ENCODE data around the gene PLEKHG4.

Gene PLEKHG4

GRCh38 chr16:67329901-67330300 is 50.6 kb downstream of the PLEKHG4 start:
- Histone ChIP-seq H3K4me2 (no peak overlapping the region), H3K9ac (no peak overlapping the region), H3K4me3 (IDR thresholded peaks at IDR 0.05; ENCODE audit: insufficient read depth, low read depth, low read length) (no peak overlapping the region), H2AFZ (ENCODE audit: low read depth) (no peak overlapping the region), H3K27ac (no peak overlapping the region), H3K4me1 (ENCODE audit: low read depth, poor library complexity, severe bottlenecking) (no peaks in the 10 kb centered on the region), H4K20me1 (ENCODE audit: insufficient read depth) (no peaks in the 10 kb centered on the region), H3K36me3 (ENCODE audit: insufficient read depth) (no peaks in the 10 kb centered on the region), H3K27me3 (ENCODE audit: insufficient read depth, low read depth) (no peaks in the 10 kb centered on the region), H3K79me2 (ENCODE audit: insufficient read depth, low read depth) (no peaks in the 10 kb centered on the region)
- TF ChIP-seq CTCF (conservative IDR thresholded peaks at IDR 0.05; ENCODE audit: low read depth, low read length), result no peak

- Histone ChIP-seq H3K27ac (no peak overlapping the region), H3K27me3 (ENCODE audit: insufficient read depth, low read depth) (no peaks in the 10 kb centered on the region), H3K79me2 (ENCODE audit: insufficient read depth, low read depth) (no peaks in the 10 kb centered on the region), H3K36me3 (ENCODE audit: insufficient read depth) (no peaks in the 10 kb centered on the region), H3K4me1 (ENCODE audit: low read depth, poor library complexity, severe bottlenecking) (no peaks in the 10 kb centered on the region), H3K9ac (no peak overlapping the region), H3K4me3 (IDR thresholded peaks at IDR 0.05; ENCODE audit: insufficient read depth, low read depth, low read length) (no peak overlapping the region), H3K4me2 (no peak overlapping the region), H4K20me1 (ENCODE audit: insufficient read depth) (no peaks in the 10 kb centered on the region), H2AFZ (ENCODE audit: low read depth) (no peak overlapping the region)
- no peak for TF ChIP-seq CTCF (conservative IDR thresholded peaks at IDR 0.05; ENCODE audit: low read depth, low read length)
These were observed 54.0 kb downstream of the PLEKHG4 start for GRCh38 chr16:67333315-67333714.

GRCh38 chr16:67336116-67336515 is 56.8 kb downstream of the PLEKHG4 start:
- H3K4me2 ChIP-seq, result no peak overlapping the region
- no peak for TF ChIP-seq CTCF (conservative IDR thresholded peaks at IDR 0.05; ENCODE audit: low read depth, low read length)
- no peaks in the 10 kb centered on the region for H3K79me2 ChIP-seq (ENCODE audit: insufficient read depth, low read depth)
- H4K20me1 ChIP-seq (ENCODE audit: insufficient read depth), result no peaks in the 10 kb centered on the region
- H3K9ac ChIP-seq, result no peak overlapping the region
- H3K4me1 ChIP-seq (ENCODE audit: low read depth, poor library complexity, severe bottlenecking), result no peaks in the 10 kb centered on the region
- H3K27me3 ChIP-seq (ENCODE audit: insufficient read depth, low read depth), result no peaks in the 10 kb centered on the region
- H2AFZ ChIP-seq (ENCODE audit: low read depth), result no peak overlapping the region
- H3K36me3 ChIP-seq (ENCODE audit: insufficient read depth), result no peaks in the 10 kb centered on the region
- H3K4me3 ChIP-seq (IDR thresholded peaks at IDR 0.05; ENCODE audit: insufficient read depth, low read depth, low read length), result no peak overlapping the region
- H3K27ac ChIP-seq, result no peak overlapping the region

DNA sequence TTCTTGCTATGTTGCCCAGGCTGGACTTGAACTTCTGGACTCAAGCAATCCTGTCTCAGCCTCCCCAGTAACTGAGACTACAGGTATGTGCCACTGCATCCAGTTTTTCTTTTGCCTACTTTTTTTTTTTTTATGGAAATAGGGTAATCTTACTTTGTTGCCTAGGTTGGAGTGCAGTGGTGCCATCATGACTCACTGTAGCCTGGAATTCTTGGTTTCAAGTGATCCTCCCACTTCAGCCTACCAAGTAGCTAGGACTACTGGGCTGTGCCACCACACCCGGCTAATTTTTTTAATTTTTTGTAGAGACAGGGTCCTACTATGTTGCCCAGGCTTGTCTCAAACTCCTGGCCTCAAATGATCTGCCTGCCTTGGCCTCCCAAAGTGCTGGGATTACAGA is 57.3 kb downstream of the PLEKHG4 start:
- Histone ChIP-seq H3K79me2 (ENCODE audit: insufficient read depth, low read depth) (no peaks in the 10 kb centered on the region), H3K27ac (no peak overlapping the region), H3K4me1 (ENCODE audit: low read depth, poor library complexity, severe bottlenecking) (no peaks in the 10 kb centered on the region), H2AFZ (ENCODE audit: low read depth) (no peak overlapping the region), H3K4me2 (no peak overlapping the region), H3K36me3 (ENCODE audit: insufficient read depth) (no peaks in the 10 kb centered on the region), H3K4me3 (IDR thresholded peaks at IDR 0.05; ENCODE audit: insufficient read depth, low read depth, low read length) (no peak overlapping the region), H3K27me3 (ENCODE audit: insufficient read depth, low read depth) (no peaks in the 10 kb centered on the region), H3K9ac (no peak overlapping the region), H4K20me1 (ENCODE audit: insufficient read depth) (no peaks in the 10 kb centered on the region)
- no peak for TF ChIP-seq CTCF (conservative IDR thresholded peaks at IDR 0.05; ENCODE audit: low read depth, low read length)

Data from KMS-11 (cell line).